Lung (tissue), 10 donors: ENCODE results near the gene FCGR3B. TPM values are rescaled to one million over a fixed set of nuclear protein-coding genes. Genes with fewer than 3 reads are reported as not detected.
"Not testable (repeated sequence)": the region's sequence is repeated elsewhere in the genome, so short reads cannot be mapped to it uniquely, and the experiment has no call there.

Experiments used
- ATAC-seq: fragments of 200-7000 bp; cut with Tn5 transposase; one replicate; pipeline ENCODE4 v1.9.1; 2020; ENCODE audit warnings: moderate number of reproducible peaks; ENCODE audit not compliant: insufficient read depth, low FRiP score
- DNase-seq, 3 donors: peaks; one replicate each; pipeline ENCODE4 v3.0.0-alpha.2; 2013 to 2017
- H3K27ac ChIP-seq, 2 donors: one replicate each; pipeline ENCODE4 v1.5.1; 2013; ENCODE audit warnings: mild to moderate bottlenecking in 2 of 2, moderate library complexity in 2 of 2, control low read depth in 1 of 2, inconsistent platforms in 1 of 2, low read depth in 1 of 2, low read length in 1 of 2
- H3K27me3 ChIP-seq, 3 donors: one replicate each; pipeline ENCODE4 v1.5.1; 2013; ENCODE audit warnings: low read length in 2 of 3; ENCODE audit not compliant: control insufficient read depth in 3 of 3, insufficient read depth in 3 of 3
- H3K36me3 ChIP-seq, 4 donors: one replicate each; pipeline ENCODE4 v1.5.1; 2013; ENCODE audit warnings: low read length in 4 of 4, mild to moderate bottlenecking in 1 of 4, moderate library complexity in 1 of 4; ENCODE audit not compliant: control insufficient read depth in 4 of 4, insufficient read depth in 4 of 4
- H3K4me1 ChIP-seq, 5 donors: one replicate each; pipeline ENCODE4 v1.5.1; 2013; ENCODE audit warnings: low read length in 5 of 5, mild to moderate bottlenecking in 2 of 5, moderate library complexity in 1 of 5; ENCODE audit not compliant: control insufficient read depth in 5 of 5, insufficient read depth in 5 of 5
- H3K4me3 ChIP-seq: one replicate; pipeline ENCODE4 v1.5.1; 2013; ENCODE audit warnings: mild to moderate bottlenecking, control low read depth, moderate library complexity
- H3K9ac ChIP-seq, 2 donors: one replicate each; pipeline ENCODE4 v1.5.1; 2013; ENCODE audit warnings: low read length in 2 of 2, control low read depth in 1 of 2; ENCODE audit not compliant: insufficient read depth in 1 of 2
- H3K9me3 ChIP-seq, 4 donors: one replicate each; pipeline ENCODE4 v1.5.1; 2013; ENCODE audit warnings: low read length in 3 of 4, mild to moderate bottlenecking in 1 of 4, moderate library complexity in 1 of 4; ENCODE audit not compliant: control insufficient read depth in 4 of 4, insufficient read depth in 3 of 4
- WGBS, 2 donors: extraction: QIAGEN DNeasy Blood & Tissue Kit; methylation state at CpG; one replicate each; pipeline ENCODE4 v1.1.7; 2013; 5-methylcytosine and 5-hydroxymethylcytosine counted together
- polyA plus RNA-seq, 2 donors: library from polyadenylated mRNA; stranded (reverse); fragments of 200-250 nt; gene quantifications; one replicate each; pipeline ENCODE4 v1.2.1, GENCODE V29; 2013
- total RNA-seq, 2 donors: library from RNA; depleted of rRNA in 1 of 2; stranded (reverse); fragments of >200 nt in 1 of 2; gene quantifications; one replicate each; pipeline ENCODE4 v1.2.1, GENCODE V29; 2014 to 2021
- donor health status: Bipolar disorder and iron deficiency.
- donor health status: healthy.
- donor health status: DM: yes; HTN: yes; CAD: no.

The FCGR3B gene
- total and polyA plus RNA-seq, 4 donors: 1.8 to 79.0 (median 12.8) TPM

DNA sequence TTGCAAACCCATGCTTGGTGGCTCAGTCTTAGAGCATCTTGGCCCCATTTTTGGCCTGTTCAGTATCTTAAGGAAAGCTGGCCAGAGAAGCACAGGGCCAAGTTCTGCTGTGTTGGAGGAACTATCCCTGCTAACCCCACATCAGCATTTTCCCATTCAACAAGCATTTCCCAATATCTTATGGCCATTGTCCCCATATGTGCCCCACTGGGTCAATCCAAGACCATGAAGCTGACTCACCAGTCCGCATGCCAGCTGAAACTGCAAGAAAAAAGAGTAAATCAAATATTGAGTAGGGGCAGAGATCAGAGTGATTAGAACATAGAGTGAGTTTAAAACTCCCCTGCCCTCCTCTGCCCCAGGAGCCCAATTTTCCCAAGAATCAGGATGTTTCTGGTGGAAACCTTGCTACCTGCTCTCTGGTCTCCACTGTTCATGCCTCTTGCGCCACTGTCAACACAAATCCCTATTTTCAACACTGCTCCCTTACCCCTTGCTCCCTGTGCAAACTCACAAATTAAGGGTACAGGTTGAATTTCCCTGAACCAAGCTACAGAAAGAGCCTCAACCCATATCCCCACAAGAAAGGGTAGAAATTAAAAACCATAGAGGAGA is 741 bp downstream of the FCGR3B start:
- H3K27ac ChIP-seq, H3K27me3 ChIP-seq, H3K4me3 ChIP-seq, DNase-seq, H3K9ac ChIP-seq, H3K36me3 ChIP-seq, H3K9me3 ChIP-seq, H3K4me1 ChIP-seq, ATAC-seq: not testable (repeated sequence)
- whole genome bisulfite sequencing, 2 donors: 81 to 95% methylated on average over 1 of the region's 2 CpGs

- not testable (repeated sequence) for H3K36me3 ChIP-seq, ATAC-seq, H3K4me3 ChIP-seq, H3K9me3 ChIP-seq, H3K4me1 ChIP-seq, H3K9ac ChIP-seq, H3K27ac ChIP-seq, DNase-seq
- peaks cover 0 to 12% (median 10%) of the 10 kb centered on the region in 3 donors for H3K27me3 ChIP-seq
- 55 to 69% methylated on average over 8 to 9 of the region's 10 CpGs for WGBS, 2 donors
Observed at GRCh38 chr1:161626445-161627146, 4.4 kb downstream of the FCGR3B start.

DNA sequence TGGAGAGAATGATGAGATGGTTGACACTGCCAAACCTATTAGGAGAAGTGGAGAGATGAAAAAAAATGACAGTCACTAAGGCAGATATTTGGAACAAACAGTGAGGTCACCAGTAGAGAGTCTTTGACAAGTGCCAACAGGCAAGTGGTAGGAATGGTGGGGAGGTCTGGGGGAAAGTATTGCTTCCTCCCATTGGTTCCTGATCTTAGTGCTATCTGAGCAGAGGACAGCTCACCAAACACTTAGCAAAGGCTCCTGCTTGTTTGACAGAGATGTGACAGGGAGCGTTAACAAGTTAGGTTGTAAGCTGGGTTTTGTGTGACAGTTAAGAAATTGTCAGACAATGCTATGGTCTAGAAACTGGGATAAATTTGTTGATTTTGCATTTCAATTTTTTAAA is 6.4 kb downstream of the FCGR3B start:
- 81 to 85% methylated on average over 1 of the region's 1 CpG for WGBS, 2 donors
- H3K9me3 ChIP-seq, H3K9ac ChIP-seq, ATAC-seq, H3K27ac ChIP-seq, H3K4me1 ChIP-seq, DNase-seq, H3K36me3 ChIP-seq, H3K4me3 ChIP-seq: not testable (repeated sequence)
- peaks cover 0 to 15% (median 10%) of the 10 kb centered on the region in 3 donors for H3K27me3 ChIP-seq

- not testable (repeated sequence) for H3K4me3 ChIP-seq, DNase-seq, ATAC-seq, H3K4me1 ChIP-seq, H3K36me3 ChIP-seq, H3K9me3 ChIP-seq, H3K27ac ChIP-seq, H3K9ac ChIP-seq
- 29% methylated on average over 5 to 6 of the region's 6 CpGs for WGBS, 2 donors
- peaks cover 0 to 15% (median 10%) of the 10 kb centered on the region in 3 donors for H3K27me3 ChIP-seq
Observed at GRCh38 chr1:161623401-161624051, 7.5 kb downstream of the FCGR3B start.

- ATAC-seq: peak; percentile 9
- DNase-seq, H3K9ac ChIP-seq, H3K4me1 ChIP-seq, H3K36me3 ChIP-seq, H3K9me3 ChIP-seq, H3K27ac ChIP-seq, H3K4me3 ChIP-seq: not testable (repeated sequence)
- WGBS, 2 donors: 22 to 50% methylated on average over 7 to 8 of the region's 8 CpGs
- peaks cover 0 to 15% (median 10%) of the 10 kb centered on the region in 3 donors for H3K27me3 ChIP-seq
Observed at GRCh38 chr1:161622054-161622453, 8.9 kb downstream of the FCGR3B start.

DNA sequence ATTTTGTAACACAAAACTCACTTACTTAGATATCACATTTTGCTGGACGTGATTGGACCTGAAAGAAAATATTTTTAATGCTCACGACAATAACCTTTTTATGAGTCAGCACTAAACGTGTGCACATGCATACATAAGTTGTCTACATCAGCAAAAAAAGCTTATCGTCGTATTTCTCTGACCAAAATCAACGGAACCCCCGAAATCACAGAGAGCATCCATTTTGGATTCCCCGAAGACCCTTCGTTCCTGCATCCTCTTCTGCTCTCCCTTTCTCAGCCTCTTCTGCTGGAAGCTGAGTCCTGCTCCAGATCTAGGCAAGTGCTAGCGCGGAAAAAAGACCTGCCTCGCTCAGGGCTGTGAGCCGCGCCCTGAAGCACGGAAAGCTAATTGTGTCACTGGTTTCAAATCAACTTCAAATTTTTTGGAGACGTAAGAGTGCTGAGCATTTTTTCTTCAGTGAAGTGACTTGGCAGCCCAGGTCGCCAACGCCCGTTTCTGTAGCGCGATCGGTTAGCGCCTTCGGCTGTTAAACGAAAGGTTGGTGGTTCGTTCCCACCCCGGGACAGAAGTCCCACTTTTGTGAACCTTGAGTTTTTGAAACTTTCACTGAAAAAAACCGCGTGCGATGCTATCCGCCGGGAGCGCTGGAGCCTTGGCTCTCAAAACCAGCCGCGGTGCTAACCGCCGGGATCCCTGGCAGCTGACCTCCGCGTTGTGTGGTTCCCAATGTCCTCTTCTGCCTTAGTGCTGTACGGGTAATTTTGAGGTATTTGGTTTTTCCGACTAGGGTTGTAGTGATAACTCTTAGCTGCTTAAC is 9.6 kb downstream of the FCGR3B start:
- H3K9ac ChIP-seq: peak overlapping the region in 1 of 2 donors; percentile 50
- H3K9me3 ChIP-seq, H3K36me3 ChIP-seq, H3K27ac ChIP-seq, H3K4me1 ChIP-seq, H3K4me3 ChIP-seq: not testable (repeated sequence)
- DNase-seq (peak; percentile 65 to 79 (median 78)), ATAC-seq (peak; percentile 55)
- WGBS, 2 donors: 1 to 4% methylated on average over 40 to 41 of the region's 41 CpGs
- H3K27me3 ChIP-seq: peaks cover 0 to 15% (median 10%) of the 10 kb centered on the region in 3 donors

DNA sequence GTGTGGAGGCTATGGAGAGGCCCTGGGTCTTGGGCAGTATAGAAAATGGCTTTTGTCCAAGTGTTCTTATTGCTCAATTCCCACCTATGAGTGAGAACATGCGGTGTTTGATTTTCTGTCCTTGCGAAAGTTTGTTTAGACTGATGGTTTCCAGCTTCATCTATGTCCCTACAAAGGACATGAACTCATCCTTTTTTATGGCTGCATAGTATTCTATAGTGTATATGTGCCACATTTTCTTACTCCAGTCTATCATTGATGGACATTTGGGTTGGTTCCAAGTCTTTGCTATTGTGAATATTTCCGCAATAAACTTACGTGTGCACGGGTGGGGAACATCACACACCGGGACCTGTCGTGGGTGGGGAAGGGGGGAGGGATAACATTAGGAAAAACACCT is 10.6 kb downstream of the FCGR3B start:
- H3K9ac ChIP-seq, H3K4me3 ChIP-seq, DNase-seq, H3K4me1 ChIP-seq, H3K36me3 ChIP-seq, H3K9me3 ChIP-seq, ATAC-seq, H3K27ac ChIP-seq: not testable (repeated sequence)
- 75 to 84% methylated on average over 7 of the region's 7 CpGs for WGBS, 2 donors
- peaks cover 0 to 15% (median 10%) of the 10 kb centered on the region in 3 donors for H3K27me3 ChIP-seq
